Small intestine (tissue), 7 donors: Measurements from ENCODE around the gene TM4SF4. TPM values are rescaled to one million over a fixed set of nuclear protein-coding genes. Genes with fewer than 3 reads are reported as not detected.

Source experiments
- DNase-seq, 2 donors: peaks; one replicate each; pipeline versions ENCODE4 v3.0.0 to v3.0.0-alpha.2; 2013
- FAIRE-seq: peaks from 2 replicates; lab custom pipeline; 2012; peaks lifted over from hg19 to GRCh38; lab: Jason Lieb, UNC
- H3K27ac ChIP-seq, 3 donors: one replicate each; pipeline ENCODE4 v1.5.1; 2013; ENCODE audit warnings: low read length in 2 of 3, mild to moderate bottlenecking in 2 of 3, control low read depth in 1 of 3, inconsistent platforms in 1 of 3, low read depth in 1 of 3, moderate library complexity in 1 of 3
- H3K27me3 ChIP-seq, 3 donors: one replicate each; pipeline ENCODE4 v1.6.1; 2013; ENCODE audit warnings: low read length in 3 of 3, inconsistent platforms in 1 of 3; ENCODE audit not compliant: control insufficient read depth in 3 of 3, insufficient read depth in 3 of 3
- H3K36me3 ChIP-seq, 3 donors: one replicate each; pipeline ENCODE4 v1.6.1; 2013; ENCODE audit warnings: low read length in 3 of 3, inconsistent platforms in 1 of 3, low read depth in 1 of 3, mild to moderate bottlenecking in 1 of 3, moderate library complexity in 1 of 3; ENCODE audit not compliant: control insufficient read depth in 3 of 3, insufficient read depth in 2 of 3
- H3K4me1 ChIP-seq, 3 donors: one replicate each; pipeline ENCODE4 v1.6.1; 2013; ENCODE audit warnings: low read length in 2 of 3, inconsistent platforms in 1 of 3, low read depth in 1 of 3, mild to moderate bottlenecking in 1 of 3, moderate library complexity in 1 of 3; ENCODE audit not compliant: control insufficient read depth in 3 of 3, insufficient read depth in 2 of 3
- H3K4me3 ChIP-seq, 3 donors: one replicate each; pipeline ENCODE4 v1.5.1; 2013; ENCODE audit warnings: low read length in 3 of 3, control low read depth in 1 of 3, inconsistent platforms in 1 of 3, low read depth in 1 of 3, mild to moderate bottlenecking in 1 of 3, moderate library complexity in 1 of 3
- H3K9me3 ChIP-seq, 2 donors: one replicate each; pipeline ENCODE4 v1.6.1; 2013; ENCODE audit warnings: low read depth in 1 of 2, low read length in 1 of 2; ENCODE audit not compliant: control insufficient read depth in 2 of 2, insufficient read depth in 1 of 2
- WGBS, 3 donors: extraction: QIAGEN DNeasy Blood & Tissue Kit; methylation state at CpG; one replicate each; pipeline ENCODE4 v1.1.7; 2013; 5-methylcytosine and 5-hydroxymethylcytosine counted together
- polyA plus RNA-seq, 4 donors: library from polyadenylated mRNA; stranded (reverse) in 3 of 4; unstranded in 1 of 4; fragments of 200-250 nt in 3 of 4; fragments of 120-200 nt in 1 of 4; gene quantifications; one replicate each; pipeline versions ENCODE4 v1.2.1 to v1.2.3, GENCODE V29; 2013
- donor health status: healthy with polysubstance abuse.
- donor health status: control.
- donor health status: control.
- donor health status: Bipolar disorder and iron deficiency.
- donor health status: healthy.

TM4SF4 gene
- polyA plus RNA-seq, 4 donors, result 14.2 to 2,254 (median 658) TPM

GRCh38 chr3:149448331-149448831 lies 26.1 kb upstream of the TM4SF4 start:
- H3K27ac ChIP-seq, result no peak overlapping the region
- no peaks in the 10 kb centered on the region for H3K27me3 ChIP-seq
- H3K4me1 ChIP-seq, result peaks cover 0 to 15% (median 0%) of the 10 kb centered on the region in 3 donors
- no peak for FAIRE-seq
- H3K9me3 ChIP-seq, result peaks cover 3 to 23% of the 10 kb centered on the region in 2 donors
- no peak for DNase-seq
- WGBS, 3 donors, result 32 to 39% (median 38%) methylated on average over 3 of the region's 3 CpGs
- H3K36me3 ChIP-seq, result no peaks in the 10 kb centered on the region
- no peak overlapping the region for H3K4me3 ChIP-seq

DNA sequence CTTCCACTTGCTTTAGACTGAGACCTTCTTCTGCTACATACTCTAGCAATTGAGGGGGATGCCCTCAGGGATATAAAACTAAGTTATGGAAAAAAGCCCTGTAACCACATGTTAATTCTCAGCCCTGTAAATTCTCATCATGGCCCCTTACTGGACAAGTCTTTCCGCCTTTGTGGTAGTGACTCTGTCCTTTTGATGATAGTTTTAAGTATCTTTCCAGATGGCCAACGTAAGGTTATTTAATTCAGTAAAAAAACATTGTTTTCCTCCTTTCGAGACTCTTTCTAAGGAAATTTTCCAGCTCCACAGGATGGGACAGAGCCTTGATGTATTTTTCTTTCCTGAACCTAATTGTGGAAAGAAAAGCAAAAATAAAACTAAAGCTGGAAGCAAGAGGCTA lies 25.3 kb upstream of the TM4SF4 start:
- 51 to 63% (median 59%) methylated on average over 3 of the region's 3 CpGs for WGBS, 3 donors
- FAIRE-seq, result no peak

DNA sequence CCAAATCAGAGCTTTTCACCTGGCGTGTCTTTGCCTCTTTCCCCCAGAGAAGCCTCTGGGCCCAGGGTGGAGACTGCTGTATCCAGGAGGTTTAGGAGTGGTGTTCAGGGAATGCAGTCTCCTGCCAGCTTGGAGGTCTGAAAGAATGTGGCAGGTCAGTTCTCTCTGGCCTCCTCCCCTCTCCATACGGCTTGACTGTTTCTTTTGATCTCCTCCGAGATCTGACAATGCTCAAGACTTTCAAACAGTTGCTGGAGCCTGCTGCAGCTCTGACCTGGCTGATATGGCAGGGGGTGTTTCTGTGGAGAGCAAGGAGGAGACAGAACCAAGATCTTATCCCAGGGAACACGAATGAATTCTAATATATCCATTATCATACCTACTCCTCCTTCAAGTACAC lies 24.7 kb upstream of the TM4SF4 start:
- Histone ChIP-seq H3K4me3 (no peak overlapping the region), H3K27me3 (no peaks in the 10 kb centered on the region), H3K27ac (no peak overlapping the region), H3K36me3 (no peaks in the 10 kb centered on the region), H3K4me1 (peaks cover 0 to 8% (median 0%) of the 10 kb centered on the region in 3 donors), H3K9me3 (peaks cover 3 to 26% of the 10 kb centered on the region in 2 donors)
- FAIRE-seq (no peak), DNase-seq (no peak)
- 73 to 87% (median 73%) methylated on average over 4 of the region's 4 CpGs for WGBS, 3 donors

More for the DNA sequence above, 25.3 kb upstream of the TM4SF4 start:
- Histone ChIP-seq H3K36me3 (no peaks in the 10 kb centered on the region), H3K9me3 (peaks cover 3 to 26% of the 10 kb centered on the region in 2 donors), H3K27me3 (no peaks in the 10 kb centered on the region), H3K27ac (no peak overlapping the region), H3K4me1 (peaks cover 0 to 8% (median 0%) of the 10 kb centered on the region in 3 donors), H3K4me3 (no peak overlapping the region)
- DNase-seq, result no peak

DNA sequence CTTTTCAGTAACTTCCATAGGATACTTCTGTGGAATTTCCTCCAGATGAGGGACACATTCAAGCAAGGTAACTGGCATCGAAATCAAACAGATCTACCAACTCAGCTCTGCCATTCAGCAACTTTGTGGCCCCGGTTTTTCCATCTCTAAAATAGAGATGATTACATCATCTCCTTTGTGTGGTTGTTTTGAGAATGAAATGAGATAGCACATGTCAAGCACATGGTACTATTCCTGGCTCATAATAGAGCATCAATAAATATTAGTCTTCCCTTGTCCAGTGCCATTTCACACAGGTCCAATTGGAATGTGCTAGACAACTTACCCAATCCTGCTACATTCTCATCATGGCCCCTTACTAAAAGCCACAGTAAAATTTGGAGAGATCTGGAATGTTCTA lies 24.2 kb upstream of the TM4SF4 start:
- WGBS, 3 donors, result 79 to 87% (median 82%) methylated on average over 2 of the region's 2 CpGs
- FAIRE-seq, result no peak

DNA sequence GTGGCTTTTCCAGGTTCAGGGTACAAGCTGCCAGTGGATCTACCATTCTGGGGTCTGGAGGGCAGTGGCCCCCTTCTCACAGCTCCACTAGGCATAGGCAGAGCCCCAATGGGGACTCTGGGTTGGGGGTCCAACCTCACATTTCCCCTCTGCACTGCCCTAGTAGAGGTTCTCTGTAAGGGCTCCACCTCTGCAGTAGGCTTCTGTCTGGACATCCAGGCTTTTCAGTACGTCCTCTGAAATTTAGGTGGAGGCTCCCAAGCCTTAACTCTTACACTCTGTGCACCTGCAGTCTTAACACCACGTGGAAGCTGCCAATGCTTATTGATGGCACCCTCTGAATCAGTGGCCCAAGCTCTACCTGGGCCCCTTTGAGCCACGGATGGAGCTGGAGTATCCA lies 22.5 kb upstream of the TM4SF4 start:
- no peaks in the 10 kb centered on the region for H3K27me3 ChIP-seq
- peaks cover 3 to 26% of the 10 kb centered on the region in 2 donors for H3K9me3 ChIP-seq
- DNase-seq (no peak), FAIRE-seq (no peak)
- H3K4me1 ChIP-seq, result peaks cover 0 to 8% (median 0%) of the 10 kb centered on the region in 3 donors
- H3K36me3 ChIP-seq, result no peaks in the 10 kb centered on the region
- no peak overlapping the region for H3K27ac ChIP-seq
- 75 to 78% (median 75%) methylated on average over 3 of the region's 3 CpGs for WGBS, 3 donors
- no peak overlapping the region for H3K4me3 ChIP-seq

More for the DNA sequence above, 24.2 kb upstream of the TM4SF4 start:
- H3K4me1 ChIP-seq, result peaks cover 0 to 8% (median 0%) of the 10 kb centered on the region in 3 donors
- no peak for DNase-seq
- H3K4me3 ChIP-seq, result no peak overlapping the region
- no peak overlapping the region for H3K27ac ChIP-seq
- H3K36me3 ChIP-seq, result no peaks in the 10 kb centered on the region
- H3K27me3 ChIP-seq, result no peaks in the 10 kb centered on the region
- H3K9me3 ChIP-seq, result peaks cover 3 to 26% of the 10 kb centered on the region in 2 donors

- DNase-seq (no peak), FAIRE-seq (no peak)
- H3K27me3 ChIP-seq, result no peaks in the 10 kb centered on the region
- no peaks in the 10 kb centered on the region for H3K36me3 ChIP-seq
- 96 to 100% (median 97%) methylated on average over 1 of the region's 1 CpG for WGBS, 3 donors
- peaks cover 0 to 8% (median 0%) of the 10 kb centered on the region in 3 donors for H3K4me1 ChIP-seq
- no peak overlapping the region for H3K4me3 ChIP-seq
- peaks cover 3 to 26% of the 10 kb centered on the region in 2 donors for H3K9me3 ChIP-seq
- no peak overlapping the region for H3K27ac ChIP-seq
Observed at GRCh38 chr3:149453140-149453805, 21.2 kb upstream of the TM4SF4 start.

DNA sequence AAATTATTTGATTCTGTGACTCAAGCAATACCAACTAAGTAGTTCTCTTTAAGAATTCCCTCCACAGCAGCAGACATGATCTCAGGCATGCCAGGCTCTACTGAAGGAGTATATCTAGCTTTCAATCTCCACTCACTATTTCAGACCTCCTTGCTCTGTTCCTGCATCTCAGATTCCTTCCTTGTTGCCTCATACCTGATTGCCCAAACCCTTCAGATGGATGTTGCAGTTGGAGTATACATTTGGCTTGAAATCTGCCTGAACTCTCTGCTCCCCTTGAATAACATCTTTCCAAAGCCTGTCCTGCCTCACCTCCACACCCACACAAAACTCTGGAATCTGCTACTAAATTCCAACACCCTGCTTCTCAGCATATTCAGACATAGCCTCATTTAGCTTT lies 19.8 kb upstream of the TM4SF4 start:
- H3K4me1 ChIP-seq, result peaks cover 0 to 10% (median 2%) of the 10 kb centered on the region in 3 donors
- H3K27ac ChIP-seq, result no peak overlapping the region
- H3K4me3 ChIP-seq, result no peak overlapping the region
- DNase-seq (no peak), FAIRE-seq (no peak)
- no peaks in the 10 kb centered on the region for H3K36me3 ChIP-seq
- H3K27me3 ChIP-seq, result no peaks in the 10 kb centered on the region
- H3K9me3 ChIP-seq, result peaks cover 3 to 26% of the 10 kb centered on the region in 2 donors

- Histone ChIP-seq H3K4me3 (no peak overlapping the region), H3K4me1 (peaks cover 0 to 8% (median 4%) of the 10 kb centered on the region in 3 donors), H3K9me3 (peaks cover 3 to 26% of the 10 kb centered on the region in 2 donors), H3K27ac (no peak overlapping the region), H3K36me3 (no peaks in the 10 kb centered on the region), H3K27me3 (no peaks in the 10 kb centered on the region)
- no peak for FAIRE-seq
- WGBS, 3 donors, result 70 to 76% (median 72%) methylated on average over 3 of the region's 3 CpGs
- DNase-seq, result no peak
Observed at GRCh38 chr3:149455366-149455765, 19.1 kb upstream of the TM4SF4 start.
